HG02623 (cell line): ENCODE measurements around the gene SNAI1.
"Not testable (repeated sequence)": the region's sequence is repeated elsewhere in the genome, so short reads cannot be mapped to it uniquely, and the experiment has no call there.

Experiments used
- ATAC-seq: cut with Tn5 transposase; IDR thresholded peaks from one replicate; pipeline ENCODE4 v1.9.1; 2021; ENCODE audit warnings: moderate library complexity; ENCODE audit not compliant: unreplicated experiment

Gene SNAI1

GRCh38 chr20:50011597-50011996, 28.8 kb downstream of the SNAI1 start:
- ATAC-seq, result not testable (repeated sequence)

DNA sequence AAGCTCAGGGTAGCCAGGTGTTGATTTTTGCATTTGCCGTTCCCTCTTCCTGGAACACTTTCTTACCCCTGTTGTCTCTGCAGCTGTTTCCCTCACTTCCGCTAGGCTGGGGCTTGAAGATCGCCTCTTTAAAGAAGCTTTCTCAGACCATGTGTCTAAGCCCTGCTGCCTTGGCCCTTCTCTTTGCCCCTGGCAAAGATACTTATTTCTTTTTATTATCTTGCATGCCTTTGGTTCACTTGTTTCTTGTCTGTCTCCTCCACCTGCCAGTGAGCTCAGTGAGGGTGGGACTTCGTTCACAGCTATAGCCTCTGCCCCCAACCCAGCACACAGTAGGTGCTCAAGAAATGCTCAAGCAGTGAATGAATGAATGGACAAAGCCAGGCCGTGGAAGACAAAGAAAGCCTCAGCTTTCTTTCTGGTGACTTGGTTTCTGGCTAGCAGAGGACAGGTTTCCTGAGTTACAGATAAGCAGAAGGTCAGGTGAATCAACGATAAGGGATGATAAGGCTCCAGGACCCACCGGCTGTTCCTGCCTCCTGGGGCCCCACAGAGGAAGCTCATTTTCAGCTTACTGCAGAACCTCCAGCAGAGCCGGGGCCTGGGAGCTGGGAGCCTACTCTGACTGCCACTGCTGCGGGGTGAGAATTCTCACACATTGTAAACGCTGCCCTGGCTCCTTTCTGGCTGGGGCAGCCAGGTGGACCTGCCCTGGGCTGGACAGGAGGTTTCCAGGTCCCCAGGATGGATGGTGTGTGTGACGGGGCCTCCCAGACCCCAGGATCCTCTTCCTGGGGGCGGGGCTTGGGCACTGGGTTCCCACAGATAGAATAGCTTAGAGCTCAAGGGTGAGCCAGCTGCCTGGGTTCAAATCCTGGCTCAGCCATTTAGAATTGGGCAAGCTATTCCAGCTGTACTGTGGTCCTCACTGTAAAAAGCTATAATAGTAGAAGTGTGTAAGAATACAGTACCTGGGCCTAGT, 29.8 kb downstream of the SNAI1 start:
- ATAC-seq, result no peak

GRCh38 chr20:50013976-50014375, 31.2 kb downstream of the SNAI1 start:
- no peak for ATAC-seq

GRCh38 chr20:50014570-50015562, 32.1 kb downstream of the SNAI1 start:
- no peak for ATAC-seq

GRCh38 chr20:50015636-50015992, 32.8 kb downstream of the SNAI1 start:
- ATAC-seq, result no peak

DNA sequence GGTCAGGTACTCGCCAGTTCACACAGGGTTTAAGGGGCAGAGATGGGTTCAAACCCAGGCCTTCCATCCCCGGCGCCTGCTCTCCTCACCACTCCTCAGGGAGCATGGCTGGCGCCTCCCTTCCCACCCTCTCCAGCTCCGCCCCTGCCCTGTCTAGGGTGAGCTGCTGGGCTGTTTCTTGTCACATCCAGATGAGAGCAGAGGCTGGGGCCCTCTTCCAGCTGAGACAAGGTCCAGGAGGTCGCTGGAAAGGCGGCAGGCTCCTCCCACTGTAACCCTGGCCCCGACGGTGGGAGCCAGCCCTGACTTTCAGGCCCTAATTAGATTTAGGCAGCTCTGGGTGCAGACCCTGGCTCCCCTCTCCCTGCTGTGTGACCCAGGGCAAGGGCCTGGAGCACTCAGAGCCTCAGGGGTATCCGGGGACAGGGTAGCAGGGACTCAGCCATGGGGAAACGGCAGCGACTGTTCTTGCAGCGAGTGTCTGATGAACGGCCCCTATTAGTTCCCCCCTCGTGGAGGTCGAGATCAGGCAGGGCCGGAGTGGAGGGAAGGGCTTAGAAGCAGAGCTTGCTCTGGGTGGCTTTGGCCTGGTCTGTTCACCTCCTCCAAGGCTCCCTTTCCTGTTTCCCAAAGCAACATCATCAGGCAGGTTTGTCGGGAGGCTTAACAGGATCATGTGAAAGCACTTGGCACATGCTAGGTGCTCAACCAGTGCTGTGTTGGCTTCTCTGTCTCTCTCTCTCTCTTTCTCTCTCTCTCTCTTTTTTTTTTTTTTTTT, 33.4 kb downstream of the SNAI1 start:
- ATAC-seq, result no peak

- ATAC-seq, result no peak
These were observed 34.4 kb downstream of the SNAI1 start for GRCh38 chr20:50017160-50017559.

GRCh38 chr20:50017576-50018248, 34.9 kb downstream of the SNAI1 start:
- ATAC-seq, result no peak

DNA sequence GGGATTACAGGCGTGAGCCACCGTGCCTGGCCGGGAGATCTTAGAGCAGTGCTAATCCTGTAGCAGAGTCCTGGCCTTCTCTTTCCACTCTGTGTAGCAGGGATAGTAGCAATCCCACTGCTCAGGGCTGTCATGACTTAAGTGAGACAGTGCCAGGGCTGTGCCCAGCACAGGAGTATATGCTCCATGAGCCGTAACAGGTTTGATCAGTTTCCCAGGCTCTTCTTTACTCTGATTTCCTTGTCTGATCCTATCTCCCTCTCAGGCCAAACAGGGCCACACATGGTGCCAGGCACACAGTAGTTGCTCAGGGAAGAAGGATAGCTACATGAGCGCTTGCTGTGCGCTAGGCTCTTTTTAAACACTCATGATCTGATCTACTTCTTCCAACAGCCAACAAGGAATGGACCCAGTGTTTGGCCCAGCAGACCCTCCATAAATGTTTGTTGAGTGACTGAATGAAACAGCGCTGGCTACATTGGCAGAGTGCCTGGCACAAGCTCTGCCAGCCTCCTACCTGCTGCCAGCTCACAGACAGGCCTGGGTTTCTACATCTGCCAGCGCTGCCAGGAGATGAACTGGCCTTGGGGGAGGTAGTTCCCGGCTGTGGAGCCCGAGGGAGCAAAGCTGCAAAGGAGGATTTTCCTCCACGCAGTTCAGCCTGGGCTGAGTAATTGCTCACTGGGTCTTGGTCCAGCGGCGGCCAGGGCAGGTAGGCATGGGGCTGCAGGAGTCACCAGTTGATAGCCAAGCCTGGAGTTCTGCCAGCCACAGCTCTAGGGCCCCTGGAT, 36.9 kb downstream of the SNAI1 start:
- no peak for ATAC-seq

GRCh38 chr20:50020288-50020687, 37.5 kb downstream of the SNAI1 start:
- no peak for ATAC-seq

- no peak for ATAC-seq
These were observed 39.9 kb downstream of the SNAI1 start for GRCh38 chr20:50022676-50023075.

DNA sequence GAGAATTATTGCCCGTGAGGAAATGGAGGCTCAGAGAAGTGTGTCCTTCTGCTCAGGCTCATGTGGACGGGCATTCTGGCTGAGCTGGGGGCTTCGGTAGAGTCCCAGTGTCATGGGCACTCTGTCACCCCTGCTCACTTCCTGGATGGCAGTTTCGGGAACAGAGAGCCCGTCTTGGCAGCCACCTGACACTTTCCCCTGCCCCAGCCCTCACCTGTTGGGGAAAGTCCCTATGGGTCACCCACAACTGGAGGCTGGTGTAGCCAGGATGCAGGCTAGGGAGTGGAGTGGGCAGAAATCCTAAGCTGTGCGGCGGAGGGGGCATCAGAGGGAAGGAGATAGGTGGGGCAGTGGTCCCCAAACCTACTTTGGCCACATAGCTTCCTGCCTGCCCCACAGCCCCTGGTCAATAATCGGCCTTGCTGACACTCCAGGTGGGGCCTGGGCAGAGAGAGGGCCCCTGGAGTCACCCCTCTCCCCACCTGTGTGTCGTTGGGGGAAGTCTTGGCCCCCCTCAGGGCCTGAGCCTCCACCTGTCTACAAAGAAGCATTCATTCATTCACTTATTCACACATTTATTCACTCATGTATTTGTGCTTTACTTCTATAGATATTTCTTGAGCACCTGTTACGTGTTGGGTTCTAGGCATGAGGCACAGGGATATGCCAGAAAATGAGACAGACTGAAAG, 40.5 kb downstream of the SNAI1 start:
- ATAC-seq, result no peak

DNA sequence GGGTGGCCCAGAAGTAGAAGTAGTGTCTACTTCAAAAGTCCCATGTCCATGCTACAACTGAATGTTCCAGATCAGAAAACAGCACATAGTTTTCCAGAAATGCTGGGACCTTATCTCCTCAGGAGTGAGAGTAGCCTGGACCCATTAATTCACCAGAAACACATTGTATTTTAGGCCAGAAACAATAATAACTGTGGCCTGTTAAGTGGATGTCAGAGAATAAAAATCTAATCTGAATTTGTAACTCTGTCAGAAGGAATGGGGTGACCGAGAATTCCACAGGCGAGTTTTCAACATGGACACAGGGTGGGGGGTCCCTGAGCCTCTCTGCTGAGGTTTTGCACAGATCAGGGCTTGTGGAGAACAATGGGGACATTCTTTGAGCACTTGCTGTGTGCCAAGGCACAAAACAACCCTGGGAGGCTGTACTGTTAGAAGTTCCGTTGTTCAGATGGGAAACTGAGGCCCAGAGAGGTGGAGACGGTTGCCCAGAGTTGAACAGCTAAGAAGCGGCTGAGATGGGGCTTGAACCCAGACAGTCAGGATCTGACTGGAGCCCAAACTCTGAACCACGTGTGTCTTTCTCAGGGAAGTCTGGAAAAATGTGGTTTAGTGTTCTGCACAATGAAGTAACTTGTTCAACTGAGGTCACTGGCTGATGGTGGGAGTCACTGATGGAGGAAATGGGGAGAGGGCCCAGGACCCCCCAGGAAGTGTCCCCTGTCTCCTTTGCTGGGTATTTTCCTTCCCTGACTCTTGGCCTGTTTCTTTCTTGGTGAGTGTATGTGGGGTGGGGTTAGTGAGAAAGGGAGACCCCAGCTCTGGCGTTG, 44.2 kb downstream of the SNAI1 start:
- ATAC-seq, result no peak

DNA sequence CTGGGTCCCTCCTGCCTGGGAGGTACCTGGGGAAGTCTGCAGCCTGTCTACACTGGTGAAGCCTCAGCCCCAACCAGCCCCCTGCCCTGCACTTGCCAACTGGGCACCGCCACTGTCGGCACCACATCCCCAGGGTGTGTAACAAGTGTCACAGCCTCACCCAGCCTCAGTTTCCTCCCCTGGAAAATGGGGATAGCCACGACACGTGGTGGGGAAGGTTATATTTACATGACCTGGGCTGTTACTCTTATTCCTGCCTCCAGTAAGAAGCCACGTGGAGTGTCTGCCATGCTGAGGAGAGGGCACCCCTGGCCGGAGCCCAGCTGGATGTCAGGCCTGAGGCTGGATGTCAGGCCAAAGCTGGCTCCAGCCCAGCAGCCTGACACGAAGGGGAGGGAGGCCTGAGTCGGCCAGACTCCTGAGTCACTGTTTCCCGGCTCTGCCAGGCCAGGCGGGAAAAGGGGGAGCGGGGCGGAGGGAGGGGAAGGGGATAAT, 44.9 kb downstream of the SNAI1 start:
- ATAC-seq, result no peak

DNA sequence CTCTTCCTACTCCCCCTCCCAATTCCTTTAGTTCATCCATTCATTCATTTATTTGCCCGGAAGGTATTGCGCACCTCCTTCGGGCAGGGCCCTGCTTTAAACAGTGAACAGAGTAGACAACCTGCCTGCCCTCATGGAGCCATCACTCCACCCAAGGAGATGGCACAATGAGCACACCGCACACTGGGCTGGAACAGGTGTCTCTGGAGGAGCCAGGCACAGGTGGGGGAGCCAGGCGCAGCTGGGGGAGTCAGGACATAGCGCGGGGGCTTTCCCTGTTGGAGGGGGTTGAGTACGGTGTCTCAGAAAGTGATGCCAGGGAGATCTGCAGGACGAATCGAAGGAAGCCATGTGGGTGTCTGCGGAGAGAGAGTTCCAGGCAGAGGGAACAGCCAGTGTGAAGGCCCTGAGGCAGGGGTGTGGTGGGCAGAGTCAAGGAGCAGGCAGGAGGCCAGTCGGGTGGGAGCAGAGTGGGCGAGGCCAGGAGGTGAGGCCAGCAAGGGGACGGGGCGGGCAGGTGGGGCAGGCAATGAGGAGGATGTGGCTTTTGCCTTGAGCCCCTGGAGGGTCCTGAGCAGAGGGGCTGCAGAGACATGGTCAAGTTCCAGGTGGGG, 46.4 kb downstream of the SNAI1 start:
- ATAC-seq, result no peak

DNA sequence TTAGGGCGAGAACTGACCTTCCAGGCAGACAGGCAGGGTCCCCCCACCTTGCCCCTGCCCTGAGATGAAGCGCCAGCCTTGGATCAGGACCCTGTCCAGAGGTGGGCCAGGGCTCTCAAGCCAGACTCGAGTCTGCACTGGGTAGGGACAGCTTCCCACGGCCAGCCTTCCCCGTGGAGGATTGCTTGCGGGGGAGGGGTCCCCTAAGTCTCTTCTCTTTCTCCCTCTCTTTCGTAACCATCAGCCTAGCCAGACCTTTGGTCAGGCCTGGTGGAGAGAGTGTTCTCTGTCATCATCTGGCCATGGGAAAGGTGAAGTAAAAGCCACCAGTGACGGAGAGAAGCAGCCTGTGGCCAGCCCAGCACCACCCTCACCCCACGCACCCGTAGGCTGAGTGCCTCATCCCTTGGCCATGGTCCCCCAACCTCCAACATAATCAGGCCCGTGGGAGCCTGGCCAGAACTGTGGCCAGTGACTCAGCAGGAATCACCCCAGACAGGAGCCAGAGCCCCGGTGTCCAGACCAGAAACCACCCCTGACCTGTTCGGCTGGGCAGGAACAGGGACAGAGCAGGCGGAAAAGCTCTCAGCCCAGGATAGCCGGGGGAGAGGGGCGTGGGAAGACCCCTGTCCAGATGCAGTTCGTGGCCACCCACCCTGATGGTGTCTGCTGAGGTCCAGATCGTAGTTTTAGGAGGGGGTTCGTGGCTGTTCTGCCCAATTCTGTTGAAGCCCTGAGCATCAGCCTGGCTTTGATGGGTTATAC, 47.1 kb downstream of the SNAI1 start:
- no peak for ATAC-seq
